Endothelial cell of umbilical vein (primary cell): ENCODE results near the gene PRKCB. TPM values are rescaled to one million over a fixed set of nuclear protein-coding genes. Genes with fewer than 3 reads are reported as not detected.

Source experiments
- BruUV-seq: library from RNA; stranded (reverse); fragments of 400-500 nt; replicated peaks from 2 replicates; lab custom pipeline; 2021; lab: Mats Ljungman, UMichigan
- CTCF ChIA-PET: fragments of 300-600, 350-600 bp; sonication (Branson Sonifier 250); formaldehyde crosslinking; loops from one replicate; lab custom pipeline; 2021; ENCODE audit warnings: antibody characterized with exemption, inconsistent platforms; lab: Charles Lee
- POLR2A ChIA-PET: fragments of 300-600, 350-600 bp; sonication (Branson Sonifier 250); formaldehyde crosslinking; loops from one replicate; lab custom pipeline; 2021; ENCODE audit warnings: antibody characterized with exemption, inconsistent platforms; lab: Charles Lee
- DNase-seq: peaks from one replicate; pipeline ENCODE4 v3.0.0-alpha.2; 2011; ENCODE audit warnings: low read depth, low spot score
- FAIRE-seq: peaks from 2 replicates; lab custom pipeline; 2011; peaks lifted over from hg19 to GRCh38; lab: Jason Lieb, UNC
- H2AFZ ChIP-seq: 2 replicates; pipeline ENCODE4 v1.6.0; 2012; ENCODE audit warnings: low read depth, low read length, control low read depth, inconsistent platforms
- H3K27ac ChIP-seq: 2 replicates; pipeline ENCODE4 v1.5.1; 2011; ENCODE audit warnings: low read depth, mild to moderate bottlenecking, control low read depth, low read length, moderate library complexity; ENCODE audit not compliant: insufficient read depth
- H3K27me3 ChIP-seq, 2 experiments: 2 replicates each; pipeline versions ENCODE4 v1.6.0 to v1.6.1; 2011; ENCODE audit warnings: low read length in 2 of 2, mixed read lengths in 1 of 2; ENCODE audit not compliant: control insufficient read depth in 2 of 2, insufficient read depth in 2 of 2
- H3K36me3 ChIP-seq, 2 experiments: 2 replicates in 1 of 2; 3 replicates in 1 of 2; pipeline ENCODE4 v1.5.1; 2011; ENCODE audit warnings: low read length in 2 of 2, mild to moderate bottlenecking in 1 of 2, moderate library complexity in 1 of 2; ENCODE audit not compliant: control insufficient read depth in 2 of 2, insufficient read depth in 2 of 2; ENCODE audit errors: extremely low read depth in 1 of 2
- H3K4me1 ChIP-seq: 3 replicates; pipeline ENCODE4 v1.5.1; 2011; ENCODE audit warnings: mild to moderate bottlenecking, low read length; ENCODE audit not compliant: control insufficient read depth, insufficient read depth; ENCODE audit errors: extremely low read depth
- H3K4me2 ChIP-seq: 2 replicates; pipeline ENCODE4 v1.6.1; 2011; ENCODE audit warnings: low read length, control low read depth, mixed read lengths; ENCODE audit not compliant: insufficient read depth
- H3K4me3 ChIP-seq, 3 experiments: fragments of 200-600 bp in 1 of 3; sonication (generic), shearing (Covaris generic) in 1 of 3; replicated peaks in 1 of 3; 2 replicates each; pipeline ENCODE4 v1.5.1; 2011 to 2016; ENCODE audit warnings: control low read depth in 3 of 3, low read length in 3 of 3, mild to moderate bottlenecking in 2 of 3, inconsistent platforms in 1 of 3, low read depth in 1 of 3, moderate library complexity in 1 of 3; ENCODE audit not compliant: insufficient read depth in 1 of 3
- H3K79me2 ChIP-seq: 2 replicates; pipeline ENCODE4 v1.6.0; 2012; ENCODE audit warnings: low read length, inconsistent platforms; ENCODE audit not compliant: control insufficient read depth, insufficient read depth
- H3K9ac ChIP-seq: replicated peaks from 2 replicates; pipeline ENCODE3; 2011; ENCODE audit warnings: low read length, control low read depth; ENCODE audit not compliant: insufficient read depth; ENCODE audit errors: extremely low read depth
- H3K9me1 ChIP-seq: replicated peaks from 3 replicates; pipeline ENCODE4 v1.6.0; 2011; ENCODE audit warnings: mild to moderate bottlenecking, low read length; ENCODE audit not compliant: control insufficient read depth, insufficient read depth; ENCODE audit errors: extremely low read depth
- H3K9me3 ChIP-seq: replicated peaks from 2 replicates; pipeline ENCODE4 v1.5.1; 2012; ENCODE audit warnings: low read length, inconsistent platforms; ENCODE audit not compliant: control insufficient read depth, insufficient read depth
- H4K20me1 ChIP-seq: replicated peaks from 2 replicates; pipeline ENCODE3; 2011; ENCODE audit warnings: mild to moderate bottlenecking, low read length; ENCODE audit not compliant: control insufficient read depth, insufficient read depth; ENCODE audit errors: extremely low read depth
- CTCF ChIP-seq, 2 donors: IDR thresholded peaks; 1 replicate in 1 of 2; 2 replicates in 1 of 2; pipeline ENCODE4 v1.5.1; 2011; ENCODE audit warnings: low read length in 2 of 2, mild to moderate bottlenecking in 2 of 2, moderate library complexity in 2 of 2, control low read depth in 1 of 2, inconsistent platforms in 1 of 2, low read depth in 1 of 2; ENCODE audit not compliant: insufficient read depth in 1 of 2; ENCODE audit errors: extremely low read depth in 1 of 2
- EZH2 ChIP-seq: IDR thresholded peaks from 2 replicates; pipeline ENCODE4 v1.6.1; 2012; ENCODE audit warnings: borderline replicate concordance, low read depth, mild to moderate bottlenecking, moderate library complexity, low read length, inconsistent platforms; ENCODE audit not compliant: severe bottlenecking
- FOS ChIP-seq: IDR thresholded peaks from 2 replicates; pipeline ENCODE4 v1.6.1; 2011; ENCODE audit warnings: mild to moderate bottlenecking, low read length, moderate library complexity, borderline replicate concordance; ENCODE audit not compliant: insufficient read depth
- GATA2 ChIP-seq: IDR thresholded peaks from 2 replicates; pipeline ENCODE4 v1.7.0; 2011; ENCODE audit warnings: low read depth, mild to moderate bottlenecking, moderate library complexity, mixed read lengths, low read length; ENCODE audit not compliant: insufficient read length, insufficient read depth
- JUN ChIP-seq: IDR thresholded peaks from 2 replicates; pipeline ENCODE4 v1.6.1; 2011; ENCODE audit warnings: borderline replicate concordance, low read depth; ENCODE audit not compliant: insufficient read length, insufficient read depth
- MAX ChIP-seq: IDR thresholded peaks from 2 replicates; pipeline ENCODE4 v1.6.1; 2011; ENCODE audit not compliant: insufficient read depth, insufficient read length
- MYC ChIP-seq: IDR thresholded peaks from one replicate; pipeline ENCODE4 v1.6.1; 2011; ENCODE audit warnings: mild to moderate bottlenecking, low read depth, low read length
- POLR2A ChIP-seq: IDR thresholded peaks from 2 replicates; pipeline ENCODE4 v1.6.1; 2012; ENCODE audit warnings: low read depth, mild to moderate bottlenecking, control low read depth, low read length
- POLR2AphosphoS5 ChIP-seq: IDR thresholded peaks from 2 replicates; pipeline ENCODE4 v1.6.1; 2012; ENCODE audit warnings: low read depth, mild to moderate bottlenecking, control low read depth, low read length, moderate library complexity; ENCODE audit not compliant: insufficient read depth
- dilution Hi-C: fragments of 300-500 bp; cut with MboI; formaldehyde crosslinking; loops from one replicate; pipeline ENCODE4 v1.15.0; 2019; ENCODE audit warnings: low sequenced_read_pairs; ENCODE audit not compliant: extremely low pct_ligation_motif_present
- intact Hi-C: fragments of 100-400 bp; cut with micrococcal nuclease; formaldehyde crosslinking; loops from one replicate; pipeline ENCODE4 v1.10.0; 2022
- polyA plus RNA-seq, 4 experiments: library from polyadenylated mRNA; depleted of rRNA in 3 of 4; stranded (reverse) in 3 of 4; unstranded in 1 of 4; fragments of >200 nt; gene quantifications; 2 replicates each; pipeline versions ENCODE4 v1.2.1 to v1.2.3, GENCODE V29; 2011 to 2012; ENCODE audit warnings: missing spikeins in 1 of 4
- total RNA-seq: library from RNA; stranded (reverse); gene quantifications from 2 replicates; pipeline ENCODE4 v1.2.3, GENCODE V29; 2021

Gene PRKCB
- total and polyA plus RNA-seq, 2 donors (not counting 3 experiments of a cell fraction or from before 2014, with no cell fraction given): 0.01 TPM; not detected in 1

GRCh38 chr16:23943604-23944003 is 107.8 kb downstream of the PRKCB start:
- no TSS peak for BruUV-seq
- CTCF ChIA-PET: no interaction called here
- no peak for FAIRE-seq

More at GRCh38 chr16:23943604-23944003, 107.8 kb downstream of the PRKCB start:
- Histone ChIP-seq H3K9ac (no peak overlapping the region), H3K4me1 (no peaks in the 10 kb centered on the region), H4K20me1 (no peaks in the 10 kb centered on the region), H2AFZ (no peak overlapping the region), H3K9me1 (no peaks in the 10 kb centered on the region), H3K4me3 (no peak overlapping the region), H3K27ac (no peak overlapping the region), H3K9me3 (no peaks in the 10 kb centered on the region), H3K27me3 (no peaks in the 10 kb centered on the region), H3K79me2 (no peaks in the 10 kb centered on the region), H3K36me3 (no peaks in the 10 kb centered on the region), H3K4me2 (no peak overlapping the region)
- DNase-seq: no peak
- POLR2A ChIA-PET: no interaction called here
- intact Hi-C loops (no loop called here), dilution Hi-C loops (no loop called here)
- TF ChIP-seq FOS (no peak), EZH2 (no peak), GATA2 (no peak), POLR2AphosphoS5 (no peak), POLR2A (no peak), CTCF (IDR thresholded peaks at IDR 0.05; ENCODE audit: extremely low read depth in 1 of 2, insufficient read depth in 1 of 2, low read depth in 1 of 2, low read length in 2 of 2) (no peak), JUN (no peak), MYC (no peak), MAX (no peak)
